ENCODE measurements around the gene INPP4B.

The INPP4B gene

DNA sequence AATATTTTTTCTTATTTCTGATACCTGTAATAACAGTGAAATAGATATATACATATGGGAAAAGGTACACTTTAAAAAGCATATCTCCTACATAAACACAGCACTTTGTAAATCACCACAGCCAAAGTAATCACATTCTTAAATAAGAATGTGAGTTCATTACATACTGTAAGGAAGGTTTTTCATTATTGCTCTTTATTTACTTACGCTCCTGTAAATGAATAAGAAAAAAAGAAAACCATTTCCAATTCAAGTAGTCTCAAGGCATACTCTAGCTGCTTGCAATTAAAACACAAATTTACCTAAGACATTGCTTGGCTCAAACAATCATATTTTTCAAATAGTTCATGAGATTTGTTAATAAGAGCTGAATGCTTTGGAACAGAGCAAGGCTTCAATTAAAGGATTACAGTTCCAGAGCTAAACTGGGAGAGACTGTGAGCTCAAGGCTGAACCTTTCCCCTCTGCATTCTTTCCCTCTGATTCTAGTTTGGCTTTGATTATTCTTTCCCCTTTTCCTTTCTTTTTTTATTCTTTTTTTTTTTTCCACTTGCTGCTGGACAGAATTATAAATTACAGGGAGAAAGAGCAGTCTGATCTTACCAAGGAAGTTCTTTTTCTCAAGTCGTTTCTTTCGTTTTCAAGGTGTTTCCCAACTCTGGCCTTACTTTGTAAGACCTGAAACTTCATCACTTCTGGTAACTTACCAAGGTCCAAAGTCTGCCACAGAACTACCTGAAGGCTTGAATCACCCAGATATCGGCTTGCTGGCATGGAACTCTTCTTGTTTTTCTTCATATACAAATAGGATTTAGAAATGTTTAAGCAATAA lies 278.3 kb downstream of the INPP4B start:
- Histone ChIP-seq H3K4me2 (ENCODE audit: low read length) (no peak overlapping the region), H3K9ac (ENCODE audit: low read depth, low read length) (no peak overlapping the region), H3K4me3 (ENCODE audit: low read length) (no peak overlapping the region), H3K9me3 (replicated peaks; ENCODE audit: low read length) (no peaks in the 10 kb centered on the region), H3K4me1 (ENCODE audit: control insufficient read depth, insufficient read depth, low read length) (peaks cover 4% of the 10 kb centered on the region), H3K36me3 (ENCODE audit: insufficient read depth, low read length) (no peaks in the 10 kb centered on the region), H3K27me3 (ENCODE audit: control insufficient read depth, insufficient read depth, low read length) (no peaks in the 10 kb centered on the region)

DNA sequence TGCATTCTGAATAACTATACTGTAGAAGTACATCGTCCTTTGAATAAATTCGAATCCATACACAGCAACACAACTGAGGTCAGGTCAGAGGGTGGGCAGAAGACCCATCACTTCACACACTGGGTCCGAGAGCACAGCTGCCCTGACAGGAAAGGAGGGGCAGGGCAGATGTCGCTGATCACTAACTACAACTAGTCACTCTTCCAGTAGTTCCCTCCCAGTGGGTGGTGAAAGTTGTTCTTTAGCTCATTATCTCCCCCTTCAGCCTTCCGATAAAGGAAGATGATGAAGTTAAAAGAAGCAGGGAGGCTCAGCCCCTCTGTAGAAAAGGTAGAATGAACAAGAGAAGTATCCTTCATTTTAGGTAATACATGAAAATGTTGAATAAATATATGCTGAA lies 278.9 kb downstream of the INPP4B start:
- Histone ChIP-seq H3K36me3 (ENCODE audit: insufficient read depth, low read length) (no peaks in the 10 kb centered on the region), H3K9me3 (replicated peaks; ENCODE audit: low read length) (no peaks in the 10 kb centered on the region), H3K4me3 (ENCODE audit: low read length) (no peak overlapping the region), H3K27me3 (ENCODE audit: control insufficient read depth, insufficient read depth, low read length) (no peaks in the 10 kb centered on the region), H3K9ac (ENCODE audit: low read depth, low read length) (no peak overlapping the region), H3K4me2 (ENCODE audit: low read length) (no peak overlapping the region), H3K4me1 (ENCODE audit: control insufficient read depth, insufficient read depth, low read length) (peaks cover 4% of the 10 kb centered on the region)

DNA sequence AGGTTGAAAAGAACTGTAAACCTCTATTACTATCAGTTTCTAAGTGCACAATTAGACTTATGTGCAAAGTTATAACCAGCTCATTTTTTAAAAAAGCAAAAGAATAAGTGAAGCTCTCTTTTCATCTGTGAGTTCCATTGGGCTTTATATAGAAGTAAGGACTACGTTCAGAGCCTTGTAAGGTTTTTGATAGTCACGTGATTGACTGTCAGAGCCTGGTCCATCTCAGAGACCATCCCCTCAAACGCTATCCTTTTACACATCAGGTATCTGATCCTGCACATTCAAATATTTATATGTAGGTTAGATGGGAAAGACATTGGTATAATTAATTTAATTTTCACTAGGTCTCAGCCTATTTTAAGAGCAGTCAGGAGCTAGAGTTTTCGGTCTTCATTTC lies 279.3 kb downstream of the INPP4B start:
- Histone ChIP-seq H3K9me3 (replicated peaks; ENCODE audit: low read length) (no peaks in the 10 kb centered on the region), H3K4me3 (ENCODE audit: low read length) (no peak overlapping the region), H3K4me1 (ENCODE audit: control insufficient read depth, insufficient read depth, low read length) (peaks cover 4% of the 10 kb centered on the region), H3K36me3 (ENCODE audit: insufficient read depth, low read length) (no peaks in the 10 kb centered on the region), H3K4me2 (ENCODE audit: low read length) (no peak overlapping the region), H3K27me3 (ENCODE audit: control insufficient read depth, insufficient read depth, low read length) (no peaks in the 10 kb centered on the region), H3K9ac (ENCODE audit: low read depth, low read length) (no peak overlapping the region)

DNA sequence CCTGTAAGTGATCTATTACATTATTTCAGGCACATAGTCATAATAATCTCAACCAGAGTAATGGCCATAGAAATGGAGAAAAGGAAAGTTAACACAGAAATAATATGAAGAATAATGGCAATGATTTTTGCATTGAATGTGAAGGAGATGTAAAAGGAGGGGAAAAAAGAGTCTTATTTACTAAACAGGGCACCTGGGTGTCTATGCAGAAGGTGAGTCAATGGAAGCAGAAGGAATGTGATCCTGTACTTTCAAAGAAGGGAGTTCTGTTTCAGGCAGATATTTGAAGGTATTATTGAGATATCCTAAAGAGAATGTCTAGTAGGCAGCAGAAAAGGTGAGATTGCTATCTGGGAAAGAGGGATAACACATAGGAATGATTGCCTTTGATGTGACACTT lies 279.9 kb downstream of the INPP4B start:
- no peaks in the 10 kb centered on the region for H3K36me3 ChIP-seq (ENCODE audit: insufficient read depth, low read length)
- no peak overlapping the region for H3K4me2 ChIP-seq (ENCODE audit: low read length)
- H3K4me3 ChIP-seq (ENCODE audit: low read length) = no peak overlapping the region
- no peaks in the 10 kb centered on the region for H3K9me3 ChIP-seq (replicated peaks; ENCODE audit: low read length)
- H3K27me3 ChIP-seq (ENCODE audit: control insufficient read depth, insufficient read depth, low read length) = no peaks in the 10 kb centered on the region
- peaks cover 4% of the 10 kb centered on the region for H3K4me1 ChIP-seq (ENCODE audit: control insufficient read depth, insufficient read depth, low read length)
- H3K9ac ChIP-seq (ENCODE audit: low read depth, low read length) = no peak overlapping the region

DNA sequence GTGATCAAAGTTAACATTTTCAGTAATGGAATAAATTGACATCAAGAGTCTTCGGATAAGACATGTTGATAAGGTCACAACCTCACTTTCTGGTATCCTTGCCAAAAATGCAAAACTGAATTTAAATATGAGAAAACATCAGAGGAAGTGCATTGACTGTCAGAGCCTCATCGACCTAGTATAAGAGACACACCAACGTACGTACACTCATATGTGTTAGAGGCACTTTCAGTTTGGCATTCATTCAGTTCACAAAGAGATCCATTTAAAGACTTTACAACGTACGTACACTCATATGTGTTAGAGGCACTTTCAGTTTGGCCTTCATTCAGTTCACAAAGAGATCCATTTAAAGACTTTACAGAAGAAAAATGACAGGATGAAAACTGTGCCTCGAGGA lies 280.3 kb downstream of the INPP4B start:
- H3K27me3 ChIP-seq (ENCODE audit: control insufficient read depth, insufficient read depth, low read length) = no peaks in the 10 kb centered on the region
- H3K9me3 ChIP-seq (replicated peaks; ENCODE audit: low read length) = no peaks in the 10 kb centered on the region
- H3K36me3 ChIP-seq (ENCODE audit: insufficient read depth, low read length) = no peaks in the 10 kb centered on the region
- H3K4me2 ChIP-seq (ENCODE audit: low read length) = no peak overlapping the region
- peaks cover 4% of the 10 kb centered on the region for H3K4me1 ChIP-seq (ENCODE audit: control insufficient read depth, insufficient read depth, low read length)
- no peak overlapping the region for H3K4me3 ChIP-seq (ENCODE audit: low read length)
- H3K9ac ChIP-seq (ENCODE audit: low read depth, low read length) = no peak overlapping the region

DNA sequence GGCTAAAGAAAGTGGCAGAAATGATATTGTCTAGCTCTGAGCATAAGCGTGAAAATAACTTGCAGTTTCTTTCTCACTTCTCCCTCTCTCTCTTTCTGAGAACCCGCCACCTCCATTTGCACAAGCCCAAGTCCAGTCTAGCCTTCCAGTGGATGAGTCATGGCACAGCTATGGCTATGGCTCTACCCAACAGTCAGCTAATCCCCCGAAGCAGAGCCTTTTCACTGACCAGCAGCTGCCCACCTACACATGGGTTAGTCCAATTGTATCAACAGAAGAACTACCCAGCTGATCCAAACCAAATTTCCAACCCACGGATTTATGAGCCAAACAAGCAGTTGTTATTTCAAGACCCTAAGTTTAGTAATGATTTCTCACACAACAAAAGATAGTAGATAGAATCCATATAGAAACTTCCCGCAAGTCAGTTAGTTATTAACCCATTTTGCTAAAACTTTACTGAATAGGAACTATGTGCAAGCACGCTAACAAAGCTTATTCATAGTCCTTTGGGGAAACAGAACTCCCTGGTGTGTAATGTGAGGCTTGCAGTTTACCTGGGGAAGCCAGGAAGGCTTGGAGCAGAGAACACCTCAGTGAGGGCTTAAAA lies 282.3 kb downstream of the INPP4B start:
- Histone ChIP-seq H3K9me3 (replicated peaks; ENCODE audit: low read length) (no peaks in the 10 kb centered on the region), H3K36me3 (ENCODE audit: insufficient read depth, low read length) (no peaks in the 10 kb centered on the region), H3K4me1 (ENCODE audit: control insufficient read depth, insufficient read depth, low read length) (peaks cover 8% of the 10 kb centered on the region), H3K4me3 (ENCODE audit: low read length) (no peak overlapping the region), H3K9ac (ENCODE audit: low read depth, low read length) (no peak overlapping the region), H3K27me3 (ENCODE audit: control insufficient read depth, insufficient read depth, low read length) (no peaks in the 10 kb centered on the region), H3K4me2 (ENCODE audit: low read length) (no peak overlapping the region)

DNA sequence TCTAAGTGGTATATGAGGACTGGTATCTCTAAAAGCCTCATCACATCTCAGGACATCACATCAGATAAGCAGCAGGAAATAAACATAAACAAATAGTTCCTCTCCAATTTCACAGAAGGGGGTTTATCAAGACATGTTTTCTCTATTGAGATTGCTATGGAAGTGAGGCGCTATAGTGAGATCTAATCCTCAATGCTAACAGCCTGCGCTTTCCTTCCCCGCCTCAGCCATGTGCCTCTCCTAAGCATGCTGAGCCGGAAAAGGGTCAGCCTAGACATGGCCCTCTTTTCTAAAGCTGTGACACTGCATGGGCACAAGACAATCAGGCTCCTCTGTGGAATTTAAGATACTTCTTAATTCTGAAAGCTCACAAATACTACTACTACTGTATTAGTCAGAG lies 286.1 kb downstream of the INPP4B start:
- Histone ChIP-seq H3K4me3 (ENCODE audit: low read length) (no peak overlapping the region), H3K4me1 (ENCODE audit: control insufficient read depth, insufficient read depth, low read length) (peaks cover 9% of the 10 kb centered on the region), H3K9ac (ENCODE audit: low read depth, low read length) (no peak overlapping the region), H3K9me3 (replicated peaks; ENCODE audit: low read length) (no peaks in the 10 kb centered on the region), H3K4me2 (ENCODE audit: low read length) (no peak overlapping the region), H3K27me3 (ENCODE audit: control insufficient read depth, insufficient read depth, low read length) (no peaks in the 10 kb centered on the region), H3K36me3 (ENCODE audit: insufficient read depth, low read length) (no peaks in the 10 kb centered on the region)

DNA sequence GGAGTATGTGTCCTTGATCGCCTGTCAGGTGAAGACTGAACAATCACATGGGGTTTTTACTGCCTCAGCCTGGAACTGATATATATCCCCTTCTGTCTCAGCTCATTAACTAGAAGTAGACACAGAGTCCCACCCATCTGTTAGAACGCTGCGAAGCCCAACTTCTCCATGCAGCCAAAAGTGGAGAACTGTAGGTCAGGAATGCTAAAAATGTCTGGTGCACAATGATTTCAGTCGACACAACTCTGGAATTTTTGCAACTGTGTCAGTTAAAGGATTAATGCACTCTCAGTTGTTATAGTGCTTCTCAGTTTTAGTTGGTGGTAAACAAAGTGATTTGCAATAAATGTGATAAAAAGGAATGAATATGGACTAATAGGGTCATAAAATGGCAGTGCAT lies 287.2 kb downstream of the INPP4B start:
- no peaks in the 10 kb centered on the region for H3K27me3 ChIP-seq (ENCODE audit: control insufficient read depth, insufficient read depth, low read length)
- H3K4me2 ChIP-seq (ENCODE audit: low read length) = no peak overlapping the region
- no peaks in the 10 kb centered on the region for H3K36me3 ChIP-seq (ENCODE audit: insufficient read depth, low read length)
- H3K9me3 ChIP-seq (replicated peaks; ENCODE audit: low read length) = no peaks in the 10 kb centered on the region
- no peak overlapping the region for H3K4me3 ChIP-seq (ENCODE audit: low read length)
- no peak overlapping the region for H3K9ac ChIP-seq (ENCODE audit: low read depth, low read length)
- H3K4me1 ChIP-seq (ENCODE audit: control insufficient read depth, insufficient read depth, low read length) = peaks cover 9% of the 10 kb centered on the region

DNA sequence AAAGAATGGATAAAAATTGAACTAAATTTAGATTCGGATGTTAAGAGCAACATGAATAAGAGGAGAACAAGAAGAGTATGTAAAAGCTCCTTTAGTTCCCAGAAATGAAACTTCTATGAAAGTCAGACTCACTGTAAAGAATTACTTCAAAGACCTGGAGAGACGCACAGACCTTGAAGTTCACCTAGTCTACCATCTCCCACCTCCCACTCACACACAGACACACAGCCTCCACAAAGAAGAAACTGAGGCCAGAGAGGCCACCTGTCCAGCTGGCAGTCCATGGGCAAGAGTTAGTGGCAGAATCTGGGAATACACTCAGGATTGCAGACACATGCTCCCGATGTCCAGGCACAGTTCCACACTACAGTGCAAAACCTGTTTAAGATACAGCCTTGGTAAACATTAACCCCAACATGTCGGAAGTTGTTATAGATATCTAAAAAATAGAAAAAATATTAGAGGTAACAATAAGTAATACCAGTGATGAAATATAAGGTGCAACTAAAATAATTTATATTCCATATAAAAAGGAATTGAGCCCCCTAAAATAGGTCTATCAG lies 288.8 kb downstream of the INPP4B start:
- H3K4me2 ChIP-seq (ENCODE audit: low read length) = no peak overlapping the region
- H3K27me3 ChIP-seq (ENCODE audit: control insufficient read depth, insufficient read depth, low read length) = no peaks in the 10 kb centered on the region
- peaks cover 5% of the 10 kb centered on the region for H3K4me1 ChIP-seq (ENCODE audit: control insufficient read depth, insufficient read depth, low read length)
- no peaks in the 10 kb centered on the region for H3K9me3 ChIP-seq (replicated peaks; ENCODE audit: low read length)
- no peak overlapping the region for H3K9ac ChIP-seq (ENCODE audit: low read depth, low read length)
- no peaks in the 10 kb centered on the region for H3K36me3 ChIP-seq (ENCODE audit: insufficient read depth, low read length)
- H3K4me3 ChIP-seq (ENCODE audit: low read length) = no peak overlapping the region

DNA sequence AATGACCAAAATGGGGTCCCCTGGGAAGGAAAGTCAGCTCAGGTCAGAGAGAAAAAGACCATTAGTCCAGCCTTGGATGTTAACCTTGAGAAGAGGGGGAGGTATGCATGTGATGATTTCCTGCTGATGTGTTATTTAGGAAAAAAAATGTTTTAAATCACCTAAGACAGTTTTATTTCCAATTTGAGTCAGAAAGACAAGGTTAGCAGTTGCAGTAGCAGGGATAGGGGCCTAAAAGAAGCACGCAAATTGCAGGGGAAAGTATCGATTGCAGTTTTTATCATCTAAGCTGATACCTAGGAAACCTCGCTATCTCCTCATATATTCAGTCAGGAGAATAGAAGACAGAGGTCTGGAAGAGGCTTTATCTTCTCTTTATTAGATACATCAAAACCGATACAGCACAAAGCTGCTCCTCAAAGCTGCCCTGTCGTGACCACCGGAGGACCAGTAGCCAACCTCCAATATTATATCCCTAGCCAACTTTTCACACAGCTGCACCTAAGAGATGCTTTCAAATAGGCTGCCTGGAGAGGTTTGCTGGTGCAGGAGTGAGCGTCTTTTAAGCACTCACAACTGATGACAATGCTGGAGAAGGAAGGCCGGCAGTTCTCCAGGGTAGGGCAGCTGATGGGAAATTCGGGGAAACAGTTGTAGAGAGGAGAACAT lies 289.4 kb downstream of the INPP4B start:
- Histone ChIP-seq H3K4me1 (ENCODE audit: control insufficient read depth, insufficient read depth, low read length) (peaks cover 5% of the 10 kb centered on the region), H3K4me3 (ENCODE audit: low read length) (no peak overlapping the region), H3K36me3 (ENCODE audit: insufficient read depth, low read length) (no peaks in the 10 kb centered on the region), H3K27me3 (ENCODE audit: control insufficient read depth, insufficient read depth, low read length) (no peaks in the 10 kb centered on the region), H3K9ac (ENCODE audit: low read depth, low read length) (no peak overlapping the region), H3K9me3 (replicated peaks; ENCODE audit: low read length) (no peaks in the 10 kb centered on the region), H3K4me2 (ENCODE audit: low read length) (no peak overlapping the region)

DNA sequence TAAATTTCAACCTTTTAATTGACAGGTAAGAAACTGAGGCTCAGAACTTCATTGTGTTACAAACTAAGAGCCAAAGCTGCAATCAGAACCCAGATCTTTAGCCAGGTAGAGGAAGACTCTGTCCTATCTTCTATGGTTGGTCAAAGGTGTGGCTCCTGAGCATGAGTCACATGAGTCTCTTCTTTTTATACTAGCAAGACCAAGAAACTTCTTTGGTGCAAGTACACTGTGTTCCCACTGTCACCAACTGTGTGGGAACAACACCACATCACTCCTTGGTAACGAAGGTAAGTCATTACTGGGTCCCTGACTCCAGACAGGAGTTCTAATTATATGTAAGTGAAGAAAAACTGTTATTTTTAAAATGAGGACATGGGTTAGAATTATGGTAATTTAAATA lies 290.1 kb downstream of the INPP4B start:
- Histone ChIP-seq H3K4me3 (ENCODE audit: low read length) (no peak overlapping the region), H3K4me2 (ENCODE audit: low read length) (no peak overlapping the region), H3K27me3 (ENCODE audit: control insufficient read depth, insufficient read depth, low read length) (no peaks in the 10 kb centered on the region), H3K9ac (ENCODE audit: low read depth, low read length) (no peak overlapping the region), H3K9me3 (replicated peaks; ENCODE audit: low read length) (no peaks in the 10 kb centered on the region), H3K36me3 (ENCODE audit: insufficient read depth, low read length) (no peaks in the 10 kb centered on the region), H3K4me1 (ENCODE audit: control insufficient read depth, insufficient read depth, low read length) (peaks cover 7% of the 10 kb centered on the region)
